ENCODE data around the gene SLC39A6.

DNA sequence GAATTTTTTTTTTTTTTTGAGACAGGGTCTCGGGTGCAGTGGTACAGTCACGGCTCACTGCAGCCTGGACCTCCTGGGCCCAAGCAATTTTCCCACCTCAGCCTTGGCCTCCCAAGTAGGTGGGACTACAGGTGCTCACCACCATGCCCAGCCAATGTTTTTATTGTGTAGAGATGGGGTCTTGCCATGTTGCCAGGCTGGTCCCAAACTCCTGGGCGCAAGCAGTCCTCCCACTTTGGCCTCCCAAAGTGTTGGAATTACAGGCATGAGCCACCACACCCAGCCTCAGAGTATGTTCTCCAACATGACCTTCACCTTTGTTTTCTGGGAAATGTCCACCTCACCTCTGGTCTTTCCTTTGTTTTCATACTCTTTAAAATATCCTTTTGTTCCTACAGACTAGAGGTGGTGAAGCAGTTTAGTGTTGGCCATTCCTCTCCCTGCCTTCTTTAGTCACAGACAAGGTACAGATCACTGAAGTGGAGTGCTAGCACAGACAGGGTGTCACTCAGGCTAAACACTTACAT is 38.6 kb upstream of the SLC39A6 start:
- no peak for TF ChIP-seq POLR2A (IDR thresholded peaks at IDR 0.05)
- TF ChIP-seq, protein P1, sequence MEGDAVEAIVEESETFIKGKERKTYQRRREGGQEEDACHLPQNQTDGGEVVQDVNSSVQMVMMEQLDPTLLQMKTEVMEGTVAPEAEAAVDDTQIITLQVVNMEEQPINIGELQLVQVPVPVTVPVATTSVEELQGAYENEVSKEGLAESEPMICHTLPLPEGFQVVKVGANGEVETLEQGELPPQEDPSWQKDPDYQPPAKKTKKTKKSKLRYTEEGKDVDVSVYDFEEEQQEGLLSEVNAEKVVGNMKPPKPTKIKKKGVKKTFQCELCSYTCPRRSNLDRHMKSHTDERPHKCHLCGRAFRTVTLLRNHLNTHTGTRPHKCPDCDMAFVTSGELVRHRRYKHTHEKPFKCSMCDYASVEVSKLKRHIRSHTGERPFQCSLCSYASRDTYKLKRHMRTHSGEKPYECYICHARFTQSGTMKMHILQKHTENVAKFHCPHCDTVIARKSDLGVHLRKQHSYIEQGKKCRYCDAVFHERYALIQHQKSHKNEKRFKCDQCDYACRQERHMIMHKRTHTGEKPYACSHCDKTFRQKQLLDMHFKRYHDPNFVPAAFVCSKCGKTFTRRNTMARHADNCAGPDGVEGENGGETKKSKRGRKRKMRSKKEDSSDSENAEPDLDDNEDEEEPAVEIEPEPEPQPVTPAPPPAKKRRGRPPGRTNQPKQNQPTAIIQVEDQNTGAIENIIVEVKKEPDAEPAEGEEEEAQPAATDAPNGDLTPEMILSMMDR (IDR thresholded peaks at IDR 0.05 in 8 of 11, conservative IDR thresholded peaks at IDR 0.05 in 3 of 11), result no peak
